Measurements from ENCODE around the gene S100A2.

DNA sequence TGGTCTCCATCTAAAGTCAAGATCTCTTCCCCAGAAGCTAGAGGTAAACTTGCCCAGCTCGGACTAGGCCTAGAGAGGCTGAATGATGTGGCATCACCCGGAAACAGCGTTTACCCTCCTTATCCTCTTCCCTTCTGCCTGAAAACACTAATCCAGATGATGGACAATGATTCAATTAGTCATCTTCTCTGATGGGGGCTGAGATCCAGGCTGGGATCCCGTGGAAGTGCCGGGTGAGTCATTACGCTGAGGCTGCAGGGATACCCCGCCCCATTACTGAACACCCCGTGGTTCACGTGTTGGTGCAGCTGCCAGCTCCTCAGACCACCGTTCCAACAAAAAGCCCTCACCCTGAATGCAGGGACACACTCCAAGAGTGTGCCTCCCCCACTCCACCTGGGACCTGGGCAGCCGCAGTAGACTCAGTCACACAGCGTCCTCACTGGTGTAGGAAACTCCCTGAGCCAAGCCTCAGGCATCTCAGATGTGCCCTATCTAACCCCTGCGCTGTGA, 31.9 kb downstream of the S100A2 start:
- TF ChIP-seq EP300 (IDR thresholded peaks at IDR 0.05) (no peak), CTCF (IDR thresholded peaks at IDR 0.05) (no peak), POLR2A (IDR thresholded peaks at IDR 0.05) (no peak), POLR2AphosphoS5 (IDR thresholded peaks at IDR 0.05) (peak; percentile 84)
